ENCODE measurements around the gene VPS45.

Gene VPS45

GRCh38 chr1:150150133-150151021 lies 82.8 kb downstream of the VPS45 start:
- Mint-ChIP-seq H3K27me3 (ENCODE audit: low read depth) (peaks cover 35% of the 10 kb centered on the region), H3K27ac (peak overlapping the region; percentile 87), H3K9me3 (no peaks in the 10 kb centered on the region), H3K36me3 (ENCODE audit: low read depth) (peaks cover 40% of the 10 kb centered on the region), H3K4me3 (peak overlapping the region; percentile 89), H3K4me1 (ENCODE audit: low read depth) (peaks cover 56% of the 10 kb centered on the region)
- DNase-seq (ENCODE audit: low spot score): no peak

GRCh38 chr1:150151291-150152181 lies 84.0 kb downstream of the VPS45 start:
- Mint-ChIP-seq H3K9me3 (no peaks in the 10 kb centered on the region), H3K36me3 (ENCODE audit: low read depth) (peaks cover 51% of the 10 kb centered on the region), H3K27me3 (ENCODE audit: low read depth) (peaks cover 31% of the 10 kb centered on the region), H3K4me3 (peak overlapping the region; percentile 87), H3K27ac (peak overlapping the region; percentile 87), H3K4me1 (ENCODE audit: low read depth) (peaks cover 54% of the 10 kb centered on the region)
- peak; percentile 43 for DNase-seq (ENCODE audit: low spot score)

GRCh38 chr1:150152182-150152536 lies 84.6 kb downstream of the VPS45 start:
- Mint-ChIP-seq H3K36me3 (ENCODE audit: low read depth) (peaks cover 56% of the 10 kb centered on the region), H3K27ac (peak overlapping the region; percentile 87), H3K9me3 (no peaks in the 10 kb centered on the region), H3K4me1 (ENCODE audit: low read depth) (peaks cover 48% of the 10 kb centered on the region), H3K4me3 (peak overlapping the region; percentile 87), H3K27me3 (ENCODE audit: low read depth) (peaks cover 25% of the 10 kb centered on the region)
- DNase-seq (ENCODE audit: low spot score): no peak

- peaks cover 45% of the 10 kb centered on the region for H3K4me1 Mint-ChIP-seq (ENCODE audit: low read depth)
- peaks cover 63% of the 10 kb centered on the region for H3K36me3 Mint-ChIP-seq (ENCODE audit: low read depth)
- peaks cover 20% of the 10 kb centered on the region for H3K27me3 Mint-ChIP-seq (ENCODE audit: low read depth)
- no peaks in the 10 kb centered on the region for H3K9me3 Mint-ChIP-seq
- DNase-seq (ENCODE audit: low spot score): no peak
- H3K4me3 Mint-ChIP-seq: peak overlapping the region; percentile 61
- peak overlapping the region; percentile 76 for H3K27ac Mint-ChIP-seq
Measured at GRCh38 chr1:150152772-150153456, 85.3 kb downstream of the VPS45 start.

GRCh38 chr1:150154143-150154542 lies 86.6 kb downstream of the VPS45 start:
- no peak overlapping the region for H3K27ac Mint-ChIP-seq
- H3K36me3 Mint-ChIP-seq (ENCODE audit: low read depth): peaks cover 72% of the 10 kb centered on the region
- peaks cover 40% of the 10 kb centered on the region for H3K4me1 Mint-ChIP-seq (ENCODE audit: low read depth)

GRCh38 chr1:150155413-150156071 lies 88.0 kb downstream of the VPS45 start:
- H3K9me3 Mint-ChIP-seq: no peaks in the 10 kb centered on the region
- H3K27me3 Mint-ChIP-seq (ENCODE audit: low read depth): peaks cover 5% of the 10 kb centered on the region
- DNase-seq (ENCODE audit: low spot score): no peak
- peaks cover 49% of the 10 kb centered on the region for H3K4me1 Mint-ChIP-seq (ENCODE audit: low read depth)
- peak overlapping the region; percentile 14 for H3K27ac Mint-ChIP-seq
- H3K36me3 Mint-ChIP-seq (ENCODE audit: low read depth): peaks cover 83% of the 10 kb centered on the region
- no peak overlapping the region for H3K4me3 Mint-ChIP-seq

More at GRCh38 chr1:150154143-150154542, 86.6 kb downstream of the VPS45 start:
- Mint-ChIP-seq H3K4me3 (no peak overlapping the region), H3K9me3 (no peaks in the 10 kb centered on the region), H3K27me3 (ENCODE audit: low read depth) (peaks cover 8% of the 10 kb centered on the region)
- no peak for DNase-seq (ENCODE audit: low spot score)

GRCh38 chr1:150156868-150157603 lies 89.5 kb downstream of the VPS45 start:
- Mint-ChIP-seq H3K27me3 (ENCODE audit: low read depth) (no peaks in the 10 kb centered on the region), H3K27ac (no peak overlapping the region), H3K9me3 (no peaks in the 10 kb centered on the region), H3K36me3 (ENCODE audit: low read depth) (peaks cover 81% of the 10 kb centered on the region), H3K4me1 (ENCODE audit: low read depth) (peaks cover 52% of the 10 kb centered on the region), H3K4me3 (no peak overlapping the region)
- no peak for DNase-seq (ENCODE audit: low spot score)

- Mint-ChIP-seq H3K4me1 (ENCODE audit: low read depth) (peaks cover 51% of the 10 kb centered on the region), H3K4me3 (no peak overlapping the region), H3K27ac (no peak overlapping the region), H3K36me3 (ENCODE audit: low read depth) (peaks cover 62% of the 10 kb centered on the region), H3K9me3 (no peaks in the 10 kb centered on the region), H3K27me3 (ENCODE audit: low read depth) (peaks cover 2% of the 10 kb centered on the region)
- DNase-seq (ENCODE audit: low spot score): no peak
Measured at GRCh38 chr1:150159550-150159949, 92.0 kb downstream of the VPS45 start.

GRCh38 chr1:150160964-150161621 lies 93.5 kb downstream of the VPS45 start:
- peaks cover 47% of the 10 kb centered on the region for H3K36me3 Mint-ChIP-seq (ENCODE audit: low read depth)
- no peak for DNase-seq (ENCODE audit: low spot score)
- peaks cover 54% of the 10 kb centered on the region for H3K4me1 Mint-ChIP-seq (ENCODE audit: low read depth)
- peak overlapping the region; percentile 66 for H3K27ac Mint-ChIP-seq
- H3K9me3 Mint-ChIP-seq: no peaks in the 10 kb centered on the region
- peaks cover 2% of the 10 kb centered on the region for H3K27me3 Mint-ChIP-seq (ENCODE audit: low read depth)
- peak overlapping the region; percentile 49 for H3K4me3 Mint-ChIP-seq

- DNase-seq (ENCODE audit: low spot score): no peak
- Mint-ChIP-seq H3K9me3 (no peaks in the 10 kb centered on the region), H3K4me1 (ENCODE audit: low read depth) (peaks cover 54% of the 10 kb centered on the region), H3K27me3 (ENCODE audit: low read depth) (peaks cover 2% of the 10 kb centered on the region), H3K36me3 (ENCODE audit: low read depth) (peaks cover 40% of the 10 kb centered on the region), H3K4me3 (no peak overlapping the region), H3K27ac (peak overlapping the region; percentile 62)
Measured at GRCh38 chr1:150161747-150162581, 94.4 kb downstream of the VPS45 start.

GRCh38 chr1:150162582-150162861 lies 94.9 kb downstream of the VPS45 start:
- H3K27ac Mint-ChIP-seq: peak overlapping the region; percentile 62
- H3K4me1 Mint-ChIP-seq (ENCODE audit: low read depth): peaks cover 54% of the 10 kb centered on the region
- peak overlapping the region; percentile 27 for H3K4me3 Mint-ChIP-seq

More at GRCh38 chr1:150162582-150162861, 94.9 kb downstream of the VPS45 start:
- peaks cover 34% of the 10 kb centered on the region for H3K36me3 Mint-ChIP-seq (ENCODE audit: low read depth)
- no peak for DNase-seq (ENCODE audit: low spot score)
- H3K27me3 Mint-ChIP-seq (ENCODE audit: low read depth): peaks cover 2% of the 10 kb centered on the region
- H3K9me3 Mint-ChIP-seq: no peaks in the 10 kb centered on the region
